Endothelial cell of hepatic sinusoid (primary cell): Measurements from ENCODE around the gene SFT2D3.

Source experiments
- in situ Hi-C: cut with HindIII; loops from 2 replicates; pipeline ENCODE4 v1.10.0; 2017; ENCODE audit warnings: low sequenced_read_pairs

The SFT2D3 gene

GRCh38 chr2:127705391-127706065, 4.2 kb downstream of the SFT2D3 start:
- in situ Hi-C loops, result loop anchor here (5.0 kb wide), 1 partner anchor 37 kb away; no protein-coding TSS in a partner anchor

GRCh38 chr2:127706215-127706990, 5.1 kb downstream of the SFT2D3 start:
- in situ Hi-C loops, result loop anchor here (5.0 kb wide), 1 partner anchor 36 kb away; no protein-coding TSS in a partner anchor

DNA sequence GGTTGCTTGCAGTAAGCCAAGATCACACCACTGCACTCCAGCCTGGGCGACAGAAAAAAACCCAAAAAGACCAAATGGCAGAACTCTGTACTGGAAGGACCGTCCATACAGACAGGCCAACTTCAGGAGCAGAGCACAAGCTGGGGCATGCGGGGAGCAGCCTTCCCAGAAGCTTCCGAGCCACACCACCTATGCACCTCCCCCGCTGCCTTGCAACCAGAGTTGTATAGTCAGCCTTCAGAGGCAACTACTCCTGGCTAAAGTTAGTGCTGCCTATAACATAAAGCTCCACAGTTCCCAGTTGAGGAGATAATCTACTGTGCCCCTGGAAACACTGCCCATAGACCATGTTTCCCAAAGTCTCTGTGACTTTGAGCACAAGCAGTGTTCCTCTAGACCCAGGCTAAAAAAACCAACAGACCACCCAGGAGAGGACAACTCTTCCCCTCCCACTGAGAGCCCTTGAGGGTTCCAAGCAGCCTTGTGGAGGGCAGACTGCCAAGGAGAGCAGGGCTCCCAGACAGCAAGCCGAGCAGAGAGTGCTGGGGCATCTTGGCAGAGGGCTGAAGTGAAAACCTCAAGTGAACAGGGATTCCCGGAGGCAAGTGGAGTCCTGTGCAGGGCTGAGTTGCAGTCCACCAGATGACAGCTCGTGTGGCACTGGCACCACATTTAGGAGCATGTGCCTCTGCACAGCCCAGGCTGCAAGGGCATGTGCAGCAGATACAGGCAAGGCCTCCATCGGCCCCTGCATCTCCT, 6.8 kb downstream of the SFT2D3 start:
- in situ Hi-C loops, result loop anchor here (5.0 kb wide), 1 partner anchor 34 kb away; no protein-coding TSS in a partner anchor

DNA sequence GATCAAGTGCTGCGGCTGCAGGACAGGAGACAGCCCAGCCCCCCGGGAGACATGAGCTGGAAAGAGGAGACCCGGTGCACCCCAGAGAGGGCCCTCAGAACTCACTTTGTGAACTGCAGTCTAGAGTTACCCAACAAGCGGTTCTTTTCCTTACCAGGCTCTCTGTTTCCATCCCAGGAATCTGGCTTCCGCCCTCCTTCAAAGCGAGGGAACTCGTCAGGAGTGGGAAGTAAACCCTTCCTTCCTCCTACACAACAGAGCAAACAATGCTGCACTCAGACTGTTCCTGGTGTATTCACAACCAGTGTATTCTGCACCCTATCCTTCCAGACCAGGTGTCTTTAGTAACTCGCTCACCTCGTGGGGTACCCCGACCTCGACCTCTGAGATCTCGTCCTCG, 8.0 kb downstream of the SFT2D3 start:
- in situ Hi-C loops, result loop anchor here (5.0 kb wide), 1 partner anchor 33 kb away; no protein-coding TSS in a partner anchor

GRCh38 chr2:127712999-127713398, 11.7 kb downstream of the SFT2D3 start:
- in situ Hi-C loops, result no loop called here

- in situ Hi-C loops, result no loop called here
Observed at GRCh38 chr2:127713562-127713961, 12.3 kb downstream of the SFT2D3 start.

DNA sequence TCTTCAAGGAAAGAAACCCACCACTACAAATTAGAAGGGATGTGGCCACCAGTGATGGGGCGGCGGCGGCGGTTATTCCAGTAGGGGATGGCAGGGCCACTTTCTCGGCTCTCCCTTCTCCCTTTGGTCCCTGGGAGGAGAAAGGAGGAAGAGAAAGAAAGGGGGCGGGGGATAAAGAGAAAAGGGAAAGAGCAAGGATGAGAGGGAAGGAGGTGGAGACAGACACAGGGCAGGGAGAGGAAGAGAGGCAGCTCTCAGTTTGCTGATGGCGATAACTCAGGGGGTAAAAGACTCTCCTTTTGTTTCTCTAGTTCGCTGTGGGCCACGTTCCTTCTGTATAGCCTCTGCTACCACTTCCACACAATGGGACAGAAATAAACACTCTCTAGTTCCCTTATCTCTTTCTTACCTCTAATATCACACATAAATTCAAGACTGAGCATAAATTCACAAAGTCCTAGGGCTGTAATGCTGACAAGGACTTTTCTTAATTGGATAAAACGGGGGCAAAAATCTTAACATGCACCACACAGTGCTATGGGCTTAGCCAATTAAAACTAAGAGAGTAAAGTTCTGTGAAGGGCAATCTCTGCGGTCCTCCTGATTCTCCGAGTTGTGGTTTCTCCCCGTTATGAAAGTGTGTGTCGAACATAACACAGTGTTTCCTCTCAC, 14.6 kb downstream of the SFT2D3 start:
- in situ Hi-C loops, result no loop called here

DNA sequence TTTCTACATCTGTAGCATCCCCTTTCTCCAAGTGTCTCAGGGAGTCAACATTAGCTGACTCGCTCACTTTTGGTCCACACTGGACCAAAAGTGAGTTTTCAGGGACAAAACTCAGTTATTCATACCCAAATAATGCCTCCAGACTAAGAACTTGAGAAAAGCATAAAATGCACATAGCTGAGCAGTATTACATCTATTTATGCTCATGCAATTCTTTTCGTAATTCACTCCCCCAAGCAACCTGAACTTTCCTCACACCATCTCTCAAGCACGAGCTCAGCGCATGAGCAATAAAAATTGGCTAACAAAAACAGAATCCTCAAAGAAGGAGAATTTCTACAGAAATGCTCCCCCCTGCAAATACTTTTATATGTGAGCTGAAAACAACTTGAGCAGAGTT, 17.0 kb downstream of the SFT2D3 start:
- in situ Hi-C loops, result no loop called here

GRCh38 chr2:127719301-127720218, 18.3 kb downstream of the SFT2D3 start:
- in situ Hi-C loops, result no loop called here

DNA sequence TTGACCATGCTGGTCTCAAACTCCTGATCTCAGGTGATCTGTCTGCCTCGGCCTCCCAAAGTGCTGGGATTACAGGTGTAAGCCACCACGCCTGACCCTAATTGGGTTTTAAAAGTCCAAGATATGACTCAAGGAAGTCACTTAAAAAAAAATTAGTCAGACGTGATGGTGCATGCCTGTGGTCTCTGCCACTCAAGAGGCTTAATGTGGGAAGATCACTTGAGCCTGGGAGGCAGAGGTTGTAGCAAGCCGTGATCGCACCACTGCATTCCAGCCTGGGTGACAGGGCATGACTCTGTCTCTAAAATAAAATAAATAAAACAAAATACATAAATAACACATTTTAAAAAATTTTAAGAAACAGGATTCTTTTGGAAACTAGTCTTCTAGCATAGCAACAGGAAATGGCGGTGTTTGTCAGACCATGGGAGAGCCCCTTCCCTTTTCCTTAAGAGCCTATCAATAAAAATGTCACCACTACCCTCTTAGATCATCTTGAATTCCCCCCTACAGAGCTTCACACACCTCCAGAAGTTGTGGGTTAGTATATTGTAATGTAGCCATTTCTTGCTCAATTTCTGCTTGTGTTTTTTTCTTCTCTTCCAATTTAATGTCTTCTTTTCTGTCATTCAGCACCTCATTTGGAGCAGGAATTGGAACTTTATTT, 20.1 kb downstream of the SFT2D3 start:
- in situ Hi-C loops, result no loop called here

DNA sequence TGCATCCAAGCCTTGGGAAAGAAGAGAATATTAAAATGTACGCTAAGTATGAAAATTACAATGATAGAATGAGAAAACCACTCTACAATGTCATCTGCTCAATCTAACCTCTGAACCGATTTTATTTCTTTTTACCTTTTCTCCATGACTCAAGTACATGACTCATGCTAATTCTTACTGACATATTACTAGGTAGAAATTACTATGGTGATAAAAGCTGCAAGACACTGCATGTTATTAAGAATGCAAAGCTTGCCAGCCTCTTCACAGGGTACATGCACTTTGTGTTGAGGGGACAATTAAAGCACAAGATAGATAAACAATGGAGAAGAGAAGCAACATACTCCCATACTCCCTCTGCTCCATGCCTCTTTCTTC, 20.7 kb downstream of the SFT2D3 start:
- in situ Hi-C loops, result no loop called here

GRCh38 chr2:127722807-127723206, 21.5 kb downstream of the SFT2D3 start:
- in situ Hi-C loops, result no loop called here

DNA sequence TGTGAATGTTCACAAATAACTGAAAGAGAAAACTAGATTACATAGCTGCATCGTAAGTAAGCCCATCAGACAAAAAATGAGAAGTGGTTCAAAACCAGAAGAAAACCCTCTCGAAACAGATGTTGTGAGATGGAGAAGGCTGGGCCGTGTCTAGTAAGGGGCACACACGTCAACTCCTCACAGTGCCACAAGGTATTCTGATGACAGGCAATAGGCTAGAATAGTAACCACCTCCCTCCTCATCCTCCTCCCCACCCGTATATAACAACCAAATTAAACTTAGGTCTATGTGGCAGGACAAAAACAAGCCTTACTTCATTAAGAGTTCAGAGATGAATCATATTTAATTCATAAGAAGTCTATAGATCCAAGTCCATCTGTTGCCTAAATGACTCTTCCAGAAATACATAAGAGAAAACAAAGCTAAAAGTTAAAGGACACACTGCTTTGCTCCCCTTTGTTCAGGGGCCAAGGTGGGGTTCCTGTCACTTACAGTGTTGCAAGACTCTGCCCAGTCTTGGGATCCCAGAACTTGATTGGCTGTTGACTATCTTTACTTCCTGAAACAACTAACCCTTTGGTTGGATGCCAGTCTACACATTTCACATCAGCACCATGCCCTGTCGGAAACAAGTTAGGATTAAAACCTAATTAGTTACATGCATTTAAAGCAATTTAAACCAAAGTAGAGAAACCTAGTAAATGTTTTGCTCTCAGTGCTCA, 25.0 kb downstream of the SFT2D3 start:
- in situ Hi-C loops, result no loop called here

- in situ Hi-C loops, result no loop called here
Observed at GRCh38 chr2:127733113-127733815, 32.0 kb downstream of the SFT2D3 start.

DNA sequence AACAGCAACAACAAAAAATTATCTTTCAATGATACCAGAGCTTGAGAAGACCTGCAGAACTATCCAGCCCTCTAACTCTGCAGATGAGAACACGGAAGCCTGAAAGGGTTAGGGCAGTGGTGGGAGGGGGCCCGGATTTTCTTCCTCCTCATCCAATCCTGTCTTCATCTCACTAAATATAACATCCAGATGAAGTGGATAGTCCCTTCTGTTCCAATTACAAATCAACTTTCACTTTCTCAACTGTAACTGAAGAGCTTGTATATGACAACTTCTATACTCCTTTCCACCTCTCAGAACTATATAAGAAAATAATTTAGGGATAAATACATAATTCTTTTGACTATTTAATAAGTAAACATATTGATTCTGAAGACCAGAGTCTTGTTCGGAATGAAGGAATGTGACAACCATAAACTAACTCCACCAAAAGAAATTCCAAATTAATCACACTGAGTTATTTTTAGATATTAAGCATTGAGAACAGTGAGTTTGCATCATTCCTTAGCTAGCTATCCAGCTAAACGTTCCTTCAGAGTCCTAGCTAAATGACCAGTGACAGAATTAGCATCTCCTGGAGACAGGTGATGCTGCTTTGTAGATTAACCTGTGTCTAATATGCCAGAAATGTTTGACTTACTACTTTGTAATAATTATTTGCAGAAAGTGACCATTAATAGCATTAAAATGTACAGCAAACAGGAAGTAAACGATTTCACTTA, 32.7 kb downstream of the SFT2D3 start:
- in situ Hi-C loops, result no loop called here

GRCh38 chr2:127735044-127735443, 33.7 kb downstream of the SFT2D3 start:
- in situ Hi-C loops, result no loop called here
